GM18499 (cell line): ENCODE data around the gene CDPF1.
"Not testable (repeated sequence)": the region's sequence is repeated elsewhere in the genome, so short reads cannot be mapped to it uniquely, and the experiment has no call there.

ENCODE experiments used
- ATAC-seq: cut with Tn5 transposase; IDR thresholded peaks from one replicate; pipeline ENCODE4 v1.9.1; 2021; ENCODE audit warnings: moderate number of reproducible peaks; ENCODE audit not compliant: insufficient read depth, unreplicated experiment

CDPF1 gene

DNA sequence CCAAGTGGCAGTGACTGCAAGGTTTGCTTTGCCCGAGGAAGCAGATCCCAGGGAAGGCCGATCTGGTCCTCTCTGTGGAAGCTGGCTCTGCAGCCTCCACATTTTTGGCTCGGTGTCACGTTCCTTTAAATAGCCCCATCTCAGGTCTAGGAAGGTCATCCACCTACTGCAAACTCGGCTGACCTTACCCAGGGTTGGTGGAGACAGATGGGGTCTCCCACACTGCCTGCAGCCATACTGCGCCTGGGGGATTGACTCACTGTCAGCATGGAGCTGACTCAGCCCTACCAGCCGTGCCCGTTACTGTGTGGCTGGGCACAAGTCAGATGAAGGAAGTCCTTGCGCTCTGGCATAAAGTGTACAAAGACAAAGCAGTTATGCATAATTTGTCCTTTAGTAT is 16.9 kb downstream of the CDPF1 start:
- ATAC-seq = no peak

DNA sequence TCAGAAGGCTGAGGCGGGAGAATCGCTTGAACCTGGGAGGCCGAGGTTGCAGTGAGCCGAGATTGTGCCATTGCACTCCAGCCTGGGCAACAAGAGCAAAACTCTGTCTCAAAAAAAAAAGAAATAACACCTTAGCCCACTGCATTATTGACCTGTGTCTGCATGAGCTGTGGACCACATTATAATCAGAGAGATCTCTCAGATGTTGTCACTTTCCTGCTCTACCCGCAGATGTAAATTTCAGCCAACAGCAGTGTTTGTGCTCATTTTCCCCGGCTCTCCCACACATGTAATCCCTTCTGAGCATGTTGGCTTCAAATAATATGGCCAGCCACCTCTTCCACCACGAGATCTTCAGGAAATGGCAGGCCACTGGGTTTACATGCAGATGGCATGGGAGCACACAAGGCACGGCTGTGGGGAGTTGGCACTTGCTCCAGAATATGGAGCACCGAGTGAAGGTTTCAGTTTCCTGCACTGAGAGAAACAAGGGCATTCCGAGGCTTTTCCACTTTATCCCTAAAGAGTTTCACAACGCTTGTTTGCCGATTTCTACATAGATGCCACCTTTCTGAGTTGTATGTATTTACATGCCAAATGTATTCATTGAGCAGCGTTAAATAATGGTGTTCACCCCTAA is 19.7 kb downstream of the CDPF1 start:
- no peak for ATAC-seq

DNA sequence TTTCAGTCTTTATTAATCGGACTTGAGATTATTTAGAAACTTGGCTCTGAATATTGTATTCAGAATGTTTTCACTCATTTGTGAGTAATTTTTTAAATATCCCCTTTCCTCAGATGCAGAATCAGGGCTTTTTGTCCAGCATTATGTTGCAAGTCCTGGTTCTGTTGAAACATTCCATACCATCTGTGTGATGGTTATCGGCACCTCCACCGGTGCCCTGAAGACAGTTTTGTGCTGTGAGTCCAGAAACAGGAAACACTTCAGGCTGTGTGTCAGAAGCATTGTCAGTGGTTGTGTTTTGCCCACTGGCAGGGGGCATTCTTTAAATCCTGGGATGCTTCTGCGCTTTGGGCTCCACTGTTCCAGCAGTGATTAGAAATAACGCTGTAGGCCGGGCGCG is 20.4 kb downstream of the CDPF1 start:
- ATAC-seq = no peak

DNA sequence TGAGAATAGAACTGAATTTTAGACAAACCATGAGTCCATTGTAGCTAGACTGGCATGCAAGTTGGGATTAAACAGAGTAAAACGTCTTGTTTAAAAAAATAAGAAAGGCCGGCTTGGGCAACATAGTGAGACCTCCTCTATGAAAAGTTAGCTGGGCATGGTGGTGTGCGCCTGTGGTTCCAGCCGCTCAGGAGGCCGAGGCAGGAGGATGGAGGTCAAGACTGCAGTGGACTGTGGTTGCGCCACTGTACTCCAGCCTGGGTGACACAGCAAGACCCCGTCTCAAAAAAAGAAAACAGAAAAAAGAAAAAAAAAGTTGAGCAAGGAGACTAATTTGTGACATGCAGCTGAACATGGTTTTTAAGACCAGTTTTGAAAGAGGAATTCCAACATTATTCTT is 23.5 kb downstream of the CDPF1 start:
- no peak for ATAC-seq

DNA sequence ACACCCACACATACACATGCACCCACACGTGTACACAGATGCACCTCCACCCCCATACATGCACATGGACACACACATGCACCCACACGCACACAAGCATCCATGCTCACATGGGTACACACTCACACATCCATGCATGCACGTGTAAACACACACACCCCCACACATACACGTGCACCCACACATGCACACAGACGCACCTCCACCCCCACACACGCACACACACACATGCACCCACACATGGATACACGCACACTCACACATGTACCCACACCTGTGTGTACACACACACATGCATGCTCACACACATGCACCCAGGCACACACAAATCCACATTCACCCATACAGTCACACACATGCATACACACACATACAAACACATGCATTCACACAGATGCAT is 24.5 kb downstream of the CDPF1 start:
- no peak for ATAC-seq

DNA sequence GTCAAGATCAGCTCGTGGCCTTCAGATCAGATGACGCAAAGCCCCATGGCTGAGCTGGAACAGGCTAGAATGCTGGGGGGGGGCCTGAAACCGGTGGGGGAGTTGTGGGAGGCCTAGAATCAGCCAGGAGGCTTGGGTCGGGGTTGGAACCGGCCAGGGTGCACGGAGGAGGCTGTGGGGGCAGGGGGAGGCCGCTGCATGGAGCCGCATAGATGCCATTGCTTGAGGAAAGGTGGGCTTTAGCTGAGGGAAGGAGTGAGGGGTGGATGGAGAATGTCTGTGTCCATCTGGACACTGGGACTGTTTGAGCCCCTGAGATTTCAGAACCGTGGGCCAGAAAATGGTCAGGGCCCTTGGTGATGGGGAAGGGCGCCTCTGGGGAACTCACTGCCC is 25.2 kb downstream of the CDPF1 start:
- ATAC-seq = no peak

DNA sequence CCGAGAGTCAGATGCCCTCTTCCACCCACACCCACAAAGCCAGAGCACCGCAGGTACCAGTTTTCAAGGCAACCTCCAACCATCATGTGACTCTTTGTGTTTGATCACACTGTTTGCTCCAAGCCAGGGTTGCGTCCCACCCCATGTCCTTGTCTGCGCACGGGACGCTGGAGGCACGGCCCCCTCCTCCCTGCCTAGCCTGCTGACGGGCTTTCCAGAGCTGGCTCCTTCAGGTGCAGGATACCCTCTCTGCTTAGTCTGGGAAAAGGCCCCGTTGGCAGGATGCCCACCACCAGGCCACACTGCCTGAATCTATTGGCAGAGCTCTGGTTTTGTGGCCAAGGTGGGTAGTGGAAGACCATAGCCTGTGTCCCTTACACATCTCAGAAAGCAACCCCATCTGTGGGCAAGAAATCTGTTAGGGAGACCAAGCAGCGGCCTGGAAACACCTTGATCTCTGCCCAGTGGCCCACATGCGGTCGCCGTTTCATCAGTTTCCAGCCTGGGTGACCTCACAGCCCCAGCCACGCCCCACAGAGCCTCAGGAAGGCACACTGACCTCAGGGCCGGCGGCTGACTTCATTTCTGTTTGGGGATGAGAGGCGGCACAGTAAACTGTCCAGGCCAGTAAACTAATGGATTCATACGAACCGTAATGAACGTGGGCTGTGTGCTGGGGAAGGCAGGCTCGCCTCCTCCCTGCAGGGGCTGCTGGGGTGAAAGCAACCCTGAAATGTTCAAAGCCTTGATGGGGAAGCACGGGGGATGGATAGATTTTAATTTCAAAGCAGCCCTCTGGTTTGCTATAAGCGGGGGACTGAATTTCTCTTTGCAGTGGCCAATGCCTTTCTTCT is 25.8 kb downstream of the CDPF1 start:
- ATAC-seq = no peak

DNA sequence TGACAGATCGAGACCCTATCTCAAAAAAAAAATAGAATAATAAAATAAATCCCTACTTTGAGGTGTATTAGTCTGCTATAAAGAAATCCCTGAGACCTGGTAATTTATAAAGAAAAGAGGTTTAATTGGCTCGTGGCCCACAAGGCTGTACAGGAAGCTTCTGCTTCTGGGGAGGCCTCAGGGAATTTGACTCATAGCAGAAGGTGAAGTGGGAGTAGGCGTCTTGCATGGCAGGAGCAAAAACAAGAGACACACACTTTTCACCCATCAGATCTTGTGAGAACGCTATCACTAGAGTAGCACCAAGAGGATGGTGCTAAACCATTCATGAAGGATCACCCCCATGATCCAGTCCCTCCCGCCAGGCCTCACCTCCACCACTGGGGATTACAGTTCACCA is 29.2 kb downstream of the CDPF1 start:
- no peak for ATAC-seq

DNA sequence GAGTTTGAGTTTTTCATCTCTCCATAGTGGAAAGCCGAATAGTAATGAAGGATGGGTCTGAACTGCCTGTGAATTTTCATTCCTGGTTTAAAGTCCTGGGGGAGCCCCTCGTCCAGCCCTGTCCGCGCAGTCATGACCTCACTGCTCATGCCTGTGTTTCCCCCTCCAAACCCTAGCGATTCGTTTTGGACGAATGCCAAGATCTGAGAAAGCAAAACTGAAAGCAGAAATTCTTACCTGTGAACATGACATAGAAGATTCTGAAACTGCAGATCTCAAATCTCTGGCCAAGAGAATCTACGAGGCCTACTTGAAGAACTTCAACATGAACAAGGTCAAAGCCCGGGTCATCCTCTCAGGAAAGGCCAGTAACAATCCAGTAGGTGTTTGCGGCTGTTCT is 30.5 kb downstream of the CDPF1 start:
- no peak for ATAC-seq

DNA sequence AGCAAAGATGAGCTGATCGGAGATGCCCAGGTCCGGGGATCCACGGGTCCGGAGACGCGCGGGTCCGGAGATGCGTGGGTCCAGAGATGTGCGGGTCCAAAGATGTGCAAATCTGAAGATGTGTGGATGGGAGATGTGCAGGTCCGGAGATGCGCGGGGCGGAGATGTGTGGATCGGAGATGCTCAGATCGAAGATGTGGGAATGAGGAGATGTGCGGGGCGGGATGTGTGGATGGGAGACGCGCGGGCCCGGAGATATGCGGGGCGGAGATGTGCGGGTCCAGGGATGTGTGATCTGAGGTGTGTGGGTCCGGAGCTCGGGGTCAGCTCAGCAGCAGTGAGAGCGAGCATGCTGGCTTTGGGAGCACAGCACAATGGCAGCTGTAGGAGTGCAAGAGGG is 35.5 kb downstream of the CDPF1 start:
- no peak for ATAC-seq

DNA sequence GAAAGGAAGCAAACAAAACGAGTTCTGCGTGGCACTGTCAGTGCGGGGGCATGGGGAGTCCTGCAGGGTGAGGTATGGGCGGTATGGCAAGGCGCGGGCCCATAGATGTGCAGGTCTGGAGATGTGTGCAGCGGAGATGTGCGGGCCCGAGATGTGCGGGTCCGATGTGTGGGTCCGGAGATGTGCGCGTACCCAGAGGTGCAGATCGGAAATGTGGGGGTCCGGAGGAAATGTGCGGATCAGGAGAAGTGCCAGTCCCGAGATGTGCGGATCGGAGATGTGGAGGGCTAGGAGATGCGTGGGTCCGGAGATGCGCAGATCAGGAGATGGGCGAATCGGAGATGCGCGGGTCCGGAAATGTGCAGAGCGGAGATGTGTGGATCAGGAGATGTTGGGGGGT is 35.9 kb downstream of the CDPF1 start:
- ATAC-seq = no peak

DNA sequence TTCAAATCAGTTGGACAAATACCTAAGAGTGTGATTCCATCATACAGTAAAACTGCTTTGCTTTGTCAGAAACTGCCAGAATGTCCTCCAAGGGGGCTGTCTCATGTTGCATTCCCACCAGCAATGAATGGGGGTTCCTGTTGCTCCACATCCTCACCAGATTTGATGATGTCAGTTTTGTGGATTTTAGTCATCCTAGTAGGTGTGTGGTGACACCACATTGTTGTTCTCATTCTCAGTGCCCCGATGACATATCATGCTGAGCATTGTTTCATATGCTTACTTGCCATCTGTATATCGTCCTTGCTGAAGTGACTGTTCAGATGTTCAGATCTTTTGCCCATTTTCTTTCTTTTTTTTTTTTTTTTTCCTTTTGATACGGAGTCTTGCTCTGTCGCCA is 37.0 kb downstream of the CDPF1 start:
- no peak for ATAC-seq

DNA sequence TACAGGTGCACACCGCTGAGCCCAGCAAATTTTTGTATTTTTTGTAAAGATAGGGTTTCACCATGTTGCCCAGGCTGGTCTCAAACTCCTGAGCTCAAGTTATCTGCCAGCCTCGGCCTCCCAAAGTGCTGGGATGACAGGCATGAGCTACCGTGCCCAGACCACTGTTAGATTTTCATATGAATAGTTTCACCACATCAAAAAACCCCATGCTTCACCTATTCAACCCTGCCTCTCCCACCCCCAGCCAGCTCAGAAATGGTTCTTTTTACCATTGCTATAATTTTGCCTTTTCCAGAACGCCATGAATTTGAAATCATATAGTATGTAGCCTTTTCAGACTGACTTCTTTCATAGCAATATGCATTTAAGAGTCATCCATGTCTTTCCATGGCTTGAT is 37.9 kb downstream of the CDPF1 start:
- ATAC-seq = no peak

DNA sequence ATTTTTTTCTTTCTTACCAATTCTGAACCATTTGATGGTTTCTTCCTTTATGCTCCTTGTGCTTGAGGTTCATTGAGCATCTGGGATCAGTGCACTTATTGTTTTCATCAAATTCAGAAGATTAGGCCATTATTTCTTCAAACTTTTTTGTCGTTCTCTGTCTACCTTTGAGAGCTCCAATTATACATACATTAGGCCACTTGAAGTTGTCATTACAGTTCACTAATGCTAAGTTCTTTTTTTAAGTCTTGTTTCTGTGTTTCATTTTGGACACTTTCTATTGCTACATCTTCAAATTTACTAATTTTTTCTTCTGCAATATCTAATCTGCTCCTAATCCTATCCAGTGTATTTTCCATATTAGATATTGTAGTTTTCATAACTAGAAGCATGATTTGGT is 40.8 kb downstream of the CDPF1 start:
- ATAC-seq = no peak

DNA sequence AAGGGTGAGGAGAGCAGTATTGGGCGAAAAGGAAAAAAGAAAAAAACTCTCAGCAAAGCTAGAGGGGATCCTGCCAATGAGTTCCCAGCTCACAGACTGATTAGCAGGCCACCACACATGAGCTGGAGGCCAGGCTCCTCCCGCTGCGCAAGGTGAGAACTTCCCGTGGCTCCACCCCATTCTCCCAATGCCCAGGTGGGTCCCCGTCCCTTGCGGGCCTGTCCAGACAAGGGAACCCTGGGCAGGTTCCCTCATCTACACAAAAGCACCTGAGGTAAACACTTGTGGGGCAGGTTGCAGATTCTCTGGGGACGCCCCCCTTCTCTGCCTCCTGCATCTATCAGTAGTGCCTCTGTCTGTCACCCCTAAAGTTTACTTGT is 46.5 kb downstream of the CDPF1 start:
- ATAC-seq = no peak

DNA sequence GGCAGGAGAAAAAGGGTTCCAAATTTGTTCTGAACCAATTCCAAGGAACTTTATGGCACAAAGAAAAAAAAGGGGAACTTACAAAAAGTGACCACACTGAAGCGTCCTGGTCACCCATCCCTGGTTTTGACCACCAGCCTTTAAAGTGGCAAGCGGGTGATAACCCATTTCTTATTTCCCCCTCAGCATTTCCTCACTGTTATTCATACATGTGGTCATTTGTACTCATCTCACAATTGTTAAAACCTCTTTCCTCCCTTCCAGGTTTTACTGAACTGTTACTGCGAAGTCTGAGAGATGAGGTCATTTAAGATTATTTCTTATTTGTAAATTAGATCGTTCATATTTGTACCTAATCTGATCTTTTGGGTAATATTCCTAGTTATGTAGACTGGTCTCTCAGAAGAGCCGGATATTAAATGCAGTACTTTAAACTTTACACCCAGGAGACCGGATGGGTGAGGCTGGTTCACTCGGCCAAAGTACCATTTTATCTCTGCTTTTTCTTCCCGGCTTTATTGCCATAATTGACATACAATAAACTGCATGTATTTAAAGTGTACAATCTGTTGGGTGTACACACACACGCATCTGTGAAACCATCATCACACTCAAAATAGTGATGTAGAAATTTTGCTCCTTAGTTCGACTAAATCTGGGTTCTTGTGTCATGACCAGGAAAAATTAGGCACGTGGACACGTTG is 47.0 kb downstream of the CDPF1 start:
- ATAC-seq = no peak

DNA sequence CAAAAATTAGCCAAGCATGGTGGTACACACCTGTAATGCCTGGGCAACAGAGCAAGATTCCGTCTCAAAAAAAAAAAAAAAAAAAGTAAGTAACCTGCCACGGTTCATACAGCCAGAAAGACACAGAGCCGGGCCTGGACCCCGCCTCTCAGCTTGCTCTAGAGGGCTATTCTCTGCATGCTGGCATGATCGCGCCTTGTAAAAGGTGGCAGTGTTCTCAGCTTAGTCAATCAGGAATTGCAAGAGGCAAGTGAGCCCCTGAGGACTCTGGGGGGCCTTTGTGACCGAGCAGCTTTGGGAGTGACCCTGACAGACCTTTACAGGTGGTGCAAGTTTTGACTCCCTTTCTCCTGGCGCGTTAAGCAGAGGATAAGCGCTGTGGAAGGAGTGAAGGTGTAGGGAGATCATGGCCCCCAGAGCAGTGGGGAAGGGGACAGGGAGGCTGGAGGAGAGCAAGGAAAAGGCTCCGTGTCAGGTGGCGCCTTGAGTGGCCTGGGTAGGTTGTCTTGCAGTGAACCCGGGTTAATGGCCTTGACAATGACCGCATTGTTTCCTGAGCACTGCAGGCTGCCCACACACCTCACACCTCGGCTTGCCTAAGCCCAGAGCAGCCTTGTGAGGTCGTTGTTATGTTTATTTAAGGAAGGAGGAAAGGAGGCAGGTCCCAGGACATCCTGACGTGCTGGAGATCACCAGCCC is 48.9 kb downstream of the CDPF1 start:
- no peak for ATAC-seq

DNA sequence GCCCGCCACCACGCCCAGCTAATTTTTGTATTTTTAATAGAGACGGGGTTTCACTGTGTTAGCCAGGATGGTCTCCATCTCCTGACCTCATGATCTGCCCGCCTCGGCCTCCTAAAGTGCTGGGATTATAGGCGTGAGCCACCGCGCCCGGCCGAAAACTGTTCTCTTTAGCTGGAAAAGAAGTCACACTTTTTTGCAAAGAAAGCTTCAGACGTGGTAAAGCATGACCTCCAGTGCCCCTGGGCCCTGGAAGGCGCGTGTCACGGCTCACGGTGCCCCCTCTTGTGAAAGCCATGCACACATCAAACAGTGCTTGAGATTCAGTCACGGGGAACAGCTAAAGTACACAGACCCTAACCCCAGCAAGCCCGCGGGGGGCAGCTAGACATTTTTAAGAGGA is 51.3 kb downstream of the CDPF1 start:
- not testable (repeated sequence) for ATAC-seq

DNA sequence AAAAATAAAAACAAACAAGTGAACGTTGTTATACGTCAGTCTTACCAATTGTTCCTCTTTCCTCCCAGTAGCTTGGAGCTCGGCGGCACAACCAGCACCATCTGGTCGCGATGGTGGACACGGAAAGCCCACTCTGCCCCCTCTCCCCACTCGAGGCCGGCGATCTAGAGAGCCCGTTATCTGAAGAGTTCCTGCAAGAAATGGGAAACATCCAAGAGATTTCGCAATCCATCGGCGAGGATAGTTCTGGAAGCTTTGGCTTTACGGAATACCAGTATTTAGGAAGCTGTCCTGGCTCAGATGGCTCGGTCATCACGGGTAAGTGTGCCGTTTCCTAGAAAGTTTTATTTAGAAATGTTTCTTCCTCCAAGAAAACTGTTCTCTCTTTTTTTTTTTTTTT is 51.8 kb downstream of the CDPF1 start:
- ATAC-seq = no peak

DNA sequence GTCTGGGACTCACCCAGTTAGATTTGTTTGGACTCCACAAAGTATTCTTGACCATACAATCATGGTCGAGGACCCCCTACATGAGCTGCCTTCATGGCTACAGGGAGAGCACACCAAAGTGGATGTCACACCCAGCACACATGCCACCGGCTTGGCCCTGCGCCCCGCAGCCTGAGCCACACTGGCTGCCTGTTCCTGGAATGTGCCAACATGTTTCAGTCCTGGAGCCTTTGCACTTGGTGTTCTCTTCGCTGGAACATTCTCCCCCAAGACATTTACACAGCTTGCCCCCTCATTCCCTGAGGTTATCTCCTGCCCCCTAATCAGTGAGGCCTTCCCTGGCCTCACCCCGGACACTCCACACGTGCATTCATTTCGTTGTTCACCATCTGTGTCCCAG is 53.8 kb downstream of the CDPF1 start:
- no peak for ATAC-seq
